Measurements from ENCODE around the gene INPP5E.

DNA sequence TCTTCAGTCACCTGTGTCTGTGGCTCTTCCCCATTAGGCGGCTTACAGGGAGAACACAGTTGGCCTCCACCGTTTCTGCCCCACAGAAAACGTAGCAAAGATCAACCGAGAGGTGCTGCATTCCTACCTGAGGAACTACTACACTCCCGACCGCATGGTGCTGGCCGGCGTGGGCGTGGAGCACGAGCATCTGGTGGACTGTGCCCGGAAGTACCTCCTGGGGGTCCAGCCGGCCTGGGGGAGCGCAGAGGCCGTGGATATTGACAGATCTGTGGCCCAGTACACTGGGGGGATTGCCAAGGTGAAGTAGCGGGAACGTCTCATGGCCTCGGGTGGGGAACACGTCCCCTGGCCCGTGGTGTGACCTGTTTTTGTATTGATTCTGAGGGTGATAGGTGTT is 22.7 kb downstream of the INPP5E start:
- TF ChIP-seq CTCF (IDR thresholded peaks at IDR 0.05) (no peak), POLR2A (IDR thresholded peaks at IDR 0.05) (no peak)

Data from lower leg skin (tissue), 3 donors.